ENCODE data around the gene TBX4. TPM values are rescaled to one million over a fixed set of nuclear protein-coding genes. Genes with fewer than 3 reads are reported as not detected.

TBX4 gene
- total and polyA plus RNA-seq, 4 donors: not detected

DNA sequence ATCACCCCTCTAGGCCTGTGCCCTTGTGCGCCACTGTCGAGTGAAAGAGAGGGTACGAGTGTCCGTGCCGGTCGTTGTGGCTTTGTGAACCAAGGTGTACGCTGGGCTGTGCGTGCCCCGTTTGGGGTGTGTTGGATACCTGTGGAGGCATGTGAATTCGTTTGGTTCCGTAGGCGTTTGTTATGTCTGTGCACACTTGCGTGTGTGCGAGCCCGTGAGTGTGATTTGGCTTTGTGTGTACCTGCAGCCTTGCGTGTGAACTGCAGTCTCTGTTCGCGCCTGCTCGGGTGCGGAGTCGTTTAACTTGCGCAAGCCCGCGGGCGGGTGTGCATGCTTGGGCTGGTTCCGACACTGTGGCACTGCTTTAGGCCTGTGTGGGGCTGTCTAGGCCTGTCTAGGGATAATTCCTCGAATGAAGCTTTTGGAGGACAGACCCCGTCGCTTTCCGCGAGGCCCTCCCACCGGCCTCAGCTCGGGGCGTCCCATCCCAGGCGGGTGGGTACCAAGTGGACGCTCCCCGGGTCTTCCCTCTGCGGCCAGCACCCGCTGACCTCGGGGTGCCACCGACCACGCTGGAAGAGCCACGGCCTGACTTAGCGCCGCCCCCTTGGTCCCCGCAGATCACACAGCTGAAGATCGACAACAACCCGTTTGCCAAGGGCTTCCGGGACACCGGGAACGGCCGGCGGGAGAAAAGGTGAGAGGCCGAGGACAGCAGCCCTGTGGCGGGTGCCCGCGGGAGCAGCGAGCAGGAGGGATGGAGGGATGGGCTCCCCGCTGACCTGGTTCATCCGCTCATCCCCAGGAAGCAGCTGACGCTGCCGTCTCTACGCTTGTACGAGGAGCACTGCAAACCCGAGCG, 48.2 kb upstream of the TBX4 start:
- Histone ChIP-seq H3K9me3 (ENCODE audit: control insufficient read depth in 4 of 4, low read length in 3 of 4) (no peaks in the 10 kb centered on the region), H3K9ac (ENCODE audit: low read depth in 1 of 2, low read length in 2 of 2) (no peak overlapping the region), H3K4me3 (ENCODE audit: low read depth in 1 of 3, low read length in 3 of 3) (peak overlapping the region in 1 of 3 donors; percentile 22), H3K27me3 (ENCODE audit: control insufficient read depth in 4 of 4, insufficient read depth in 4 of 4, low read length in 3 of 4) (peaks cover 12 to 16% (median 14%) of the 10 kb centered on the region in 4 donors), H3K36me3 (ENCODE audit: control insufficient read depth in 4 of 4, insufficient read depth in 3 of 4, low read depth in 1 of 4, low read length in 3 of 4) (no peaks in the 10 kb centered on the region), H3K27ac (ENCODE audit: low read depth in 1 of 2, low read length in 2 of 2) (peak overlapping the region in 1 of 2 donors; percentile 35), H3K4me1 (ENCODE audit: control insufficient read depth in 4 of 4, insufficient read depth in 4 of 4, low read length in 3 of 4) (peaks cover 6 to 33% (median 18%) of the 10 kb centered on the region in 4 donors)
- 24% methylated on average over 66 of the region's 66 CpGs for WGBS
- no peak for TF ChIP-seq HNF4G (IDR thresholded peaks at IDR 0.05)
- no peak for TF ChIP-seq NR2F2 (IDR thresholded peaks at IDR 0.05)
- no peak for TF ChIP-seq SP1 (IDR thresholded peaks at IDR 0.05)
- TF ChIP-seq, protein P1, sequence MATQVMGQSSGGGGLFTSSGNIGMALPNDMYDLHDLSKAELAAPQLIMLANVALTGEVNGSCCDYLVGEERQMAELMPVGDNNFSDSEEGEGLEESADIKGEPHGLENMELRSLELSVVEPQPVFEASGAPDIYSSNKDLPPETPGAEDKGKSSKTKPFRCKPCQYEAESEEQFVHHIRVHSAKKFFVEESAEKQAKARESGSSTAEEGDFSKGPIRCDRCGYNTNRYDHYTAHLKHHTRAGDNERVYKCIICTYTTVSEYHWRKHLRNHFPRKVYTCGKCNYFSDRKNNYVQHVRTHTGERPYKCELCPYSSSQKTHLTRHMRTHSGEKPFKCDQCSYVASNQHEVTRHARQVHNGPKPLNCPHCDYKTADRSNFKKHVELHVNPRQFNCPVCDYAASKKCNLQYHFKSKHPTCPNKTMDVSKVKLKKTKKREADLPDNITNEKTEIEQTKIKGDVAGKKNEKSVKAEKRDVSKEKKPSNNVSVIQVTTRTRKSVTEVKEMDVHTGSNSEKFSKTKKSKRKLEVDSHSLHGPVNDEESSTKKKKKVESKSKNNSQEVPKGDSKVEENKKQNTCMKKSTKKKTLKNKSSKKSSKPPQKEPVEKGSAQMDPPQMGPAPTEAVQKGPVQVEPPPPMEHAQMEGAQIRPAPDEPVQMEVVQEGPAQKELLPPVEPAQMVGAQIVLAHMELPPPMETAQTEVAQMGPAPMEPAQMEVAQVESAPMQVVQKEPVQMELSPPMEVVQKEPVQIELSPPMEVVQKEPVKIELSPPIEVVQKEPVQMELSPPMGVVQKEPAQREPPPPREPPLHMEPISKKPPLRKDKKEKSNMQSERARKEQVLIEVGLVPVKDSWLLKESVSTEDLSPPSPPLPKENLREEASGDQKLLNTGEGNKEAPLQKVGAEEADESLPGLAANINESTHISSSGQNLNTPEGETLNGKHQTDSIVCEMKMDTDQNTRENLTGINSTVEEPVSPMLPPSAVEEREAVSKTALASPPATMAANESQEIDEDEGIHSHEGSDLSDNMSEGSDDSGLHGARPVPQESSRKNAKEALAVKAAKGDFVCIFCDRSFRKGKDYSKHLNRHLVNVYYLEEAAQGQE (IDR thresholded peaks at IDR 0.05): no peak
- no peak for TF ChIP-seq YY1 (IDR thresholded peaks at IDR 0.05)
- TF ChIP-seq HNF4A (conservative IDR thresholded peaks at IDR 0.05): no peak
- TF ChIP-seq EGR1 (IDR thresholded peaks at IDR 0.05; ENCODE audit: low read depth in 2 of 2): no peak
- TF ChIP-seq RAD21 (IDR thresholded peaks at IDR 0.05): no peak
- TF ChIP-seq RXRA (IDR thresholded peaks at IDR 0.05): no peak
- TF ChIP-seq, protein P2, sequence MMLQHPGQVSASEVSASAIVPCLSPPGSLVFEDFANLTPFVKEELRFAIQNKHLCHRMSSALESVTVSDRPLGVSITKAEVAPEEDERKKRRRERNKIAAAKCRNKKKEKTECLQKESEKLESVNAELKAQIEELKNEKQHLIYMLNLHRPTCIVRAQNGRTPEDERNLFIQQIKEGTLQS (IDR thresholded peaks at IDR 0.05): no peak
- no peak for TF ChIP-seq TAF1 (conservative IDR thresholded peaks at IDR 0.05)
- no peak for TF ChIP-seq FOXA1 (IDR thresholded peaks at IDR 0.05)
- TF ChIP-seq, protein P3, sequence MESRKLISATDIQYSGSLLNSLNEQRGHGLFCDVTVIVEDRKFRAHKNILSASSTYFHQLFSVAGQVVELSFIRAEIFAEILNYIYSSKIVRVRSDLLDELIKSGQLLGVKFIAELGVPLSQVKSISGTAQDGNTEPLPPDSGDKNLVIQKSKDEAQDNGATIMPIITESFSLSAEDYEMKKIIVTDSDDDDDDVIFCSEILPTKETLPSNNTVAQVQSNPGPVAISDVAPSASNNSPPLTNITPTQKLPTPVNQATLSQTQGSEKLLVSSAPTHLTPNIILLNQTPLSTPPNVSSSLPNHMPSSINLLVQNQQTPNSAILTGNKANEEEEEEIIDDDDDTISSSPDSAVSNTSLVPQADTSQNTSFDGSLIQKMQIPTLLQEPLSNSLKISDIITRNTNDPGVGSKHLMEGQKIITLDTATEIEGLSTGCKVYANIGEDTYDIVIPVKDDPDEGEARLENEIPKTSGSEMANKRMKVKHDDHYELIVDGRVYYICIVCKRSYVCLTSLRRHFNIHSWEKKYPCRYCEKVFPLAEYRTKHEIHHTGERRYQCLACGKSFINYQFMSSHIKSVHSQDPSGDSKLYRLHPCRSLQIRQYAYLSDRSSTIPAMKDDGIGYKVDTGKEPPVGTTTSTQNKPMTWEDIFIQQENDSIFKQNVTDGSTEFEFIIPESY (IDR thresholded peaks at IDR 0.05): no peak
- TF ChIP-seq FOXA2 (IDR thresholded peaks at IDR 0.05): no peak
- DNase-seq (ENCODE audit: low spot score): no peak

DNA sequence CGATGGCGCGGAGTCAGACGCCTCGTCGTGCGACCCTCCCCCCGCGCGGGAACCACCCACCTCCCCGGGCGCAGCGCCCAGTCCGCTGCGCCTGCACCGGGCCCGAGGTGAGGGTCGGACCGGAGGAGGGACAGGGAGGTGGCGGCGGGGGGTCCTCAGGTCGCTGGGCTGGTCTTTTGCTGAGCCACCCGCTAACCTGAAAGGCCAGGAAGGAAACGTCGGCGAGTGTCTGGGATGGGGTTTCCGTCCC, 47.6 kb upstream of the TBX4 start:
- no peak for DNase-seq (ENCODE audit: low spot score)
- Histone ChIP-seq H3K27ac (ENCODE audit: low read depth in 1 of 2, low read length in 2 of 2) (peak overlapping the region in 1 of 2 donors; percentile 20), H3K36me3 (ENCODE audit: control insufficient read depth in 4 of 4, insufficient read depth in 3 of 4, low read depth in 1 of 4, low read length in 3 of 4) (no peaks in the 10 kb centered on the region), H3K4me1 (ENCODE audit: control insufficient read depth in 4 of 4, insufficient read depth in 4 of 4, low read length in 3 of 4) (peaks cover 7 to 31% (median 15%) of the 10 kb centered on the region in 4 donors), H3K4me3 (ENCODE audit: low read depth in 1 of 3, low read length in 3 of 3) (peak overlapping the region in 1 of 3 donors; percentile 22), H3K27me3 (ENCODE audit: control insufficient read depth in 4 of 4, insufficient read depth in 4 of 4, low read length in 3 of 4) (peaks cover 12 to 16% (median 14%) of the 10 kb centered on the region in 4 donors), H3K9me3 (ENCODE audit: control insufficient read depth in 4 of 4, low read length in 3 of 4) (no peaks in the 10 kb centered on the region), H3K9ac (ENCODE audit: low read depth in 1 of 2, low read length in 2 of 2) (no peak overlapping the region)
- WGBS: 11% methylated on average over 27 of the region's 27 CpGs
- TF ChIP-seq, protein P3 (IDR thresholded peaks at IDR 0.05): no peak
- TF ChIP-seq YY1 (IDR thresholded peaks at IDR 0.05): no peak
- TF ChIP-seq SP1 (IDR thresholded peaks at IDR 0.05): no peak
- TF ChIP-seq JUND (IDR thresholded peaks at IDR 0.05): no peak

All from liver (tissue), 9 donors.